22Rv1 (cell line): ENCODE data around the gene NKAPL.

Experiments used
- CTCF ChIP-seq: fragments of 450-650 bp; IDR thresholded peaks from 2 replicates; pipeline ENCODE4 v1.5.1; 2017; ENCODE audit warnings: mild to moderate bottlenecking
- ZFX ChIP-seq: fragments of 450-650 bp; IDR thresholded peaks from 2 replicates; pipeline ENCODE4 v1.6.1; 2017; ENCODE audit warnings: antibody characterized with exemption, borderline replicate concordance

- TF ChIP-seq CTCF (no peak), ZFX (no peak)
These were observed 32.6 kb upstream of the NKAPL start for GRCh38 chr6:28226460-28226859.
